Endothelial cell of hepatic sinusoid (primary cell): ENCODE results near the gene TXLNB.
"Not testable (repeated sequence)": the region's sequence is repeated elsewhere in the genome, so short reads cannot be mapped to it uniquely, and the experiment has no call there.

Experiments
- in situ Hi-C: cut with HindIII; loops from 2 replicates; pipeline ENCODE4 v1.10.0; 2017; ENCODE audit warnings: low sequenced_read_pairs

The TXLNB gene

GRCh38 chr6:139240161-139241010 is 51.4 kb downstream of the TXLNB start:
- in situ Hi-C loops: loop anchor here (5.0 kb wide), 1 partner anchor 72 kb away; no protein-coding TSS in a partner anchor

- in situ Hi-C loops: no loop called here
These were observed 52.7 kb downstream of the TXLNB start for GRCh38 chr6:139239064-139239463.

- in situ Hi-C loops: no loop called here
These were observed 55.7 kb downstream of the TXLNB start for GRCh38 chr6:139236105-139236504.

- in situ Hi-C loops: no loop called here
These were observed 56.1 kb downstream of the TXLNB start for GRCh38 chr6:139235661-139236060.

GRCh38 chr6:139234193-139234592 is 57.6 kb downstream of the TXLNB start:
- in situ Hi-C loops: not testable (repeated sequence)

GRCh38 chr6:139231206-139231605 is 60.6 kb downstream of the TXLNB start:
- in situ Hi-C loops: no loop called here

GRCh38 chr6:139230391-139230840 is 61.4 kb downstream of the TXLNB start:
- in situ Hi-C loops: no loop called here

GRCh38 chr6:139228387-139228786 is 63.4 kb downstream of the TXLNB start:
- in situ Hi-C loops: not testable (repeated sequence)

- in situ Hi-C loops: no loop called here
These were observed 72.1 kb downstream of the TXLNB start for GRCh38 chr6:139219746-139220145.

GRCh38 chr6:139219271-139219729 is 72.5 kb downstream of the TXLNB start:
- in situ Hi-C loops: no loop called here

GRCh38 chr6:139212460-139212859 is 79.3 kb downstream of the TXLNB start:
- in situ Hi-C loops: not testable (repeated sequence)

- in situ Hi-C loops: not testable (repeated sequence)
These were observed 81.0 kb downstream of the TXLNB start for GRCh38 chr6:139210766-139211165.

GRCh38 chr6:139205843-139206242 is 86.0 kb downstream of the TXLNB start:
- in situ Hi-C loops: no loop called here

GRCh38 chr6:139204978-139205377 is 86.8 kb downstream of the TXLNB start:
- in situ Hi-C loops: no loop called here

- in situ Hi-C loops: no loop called here
These were observed 90.4 kb downstream of the TXLNB start for GRCh38 chr6:139201378-139201777.

GRCh38 chr6:139198529-139199288 is 93.1 kb downstream of the TXLNB start:
- in situ Hi-C loops: no loop called here

- in situ Hi-C loops: no loop called here
These were observed 97.1 kb downstream of the TXLNB start for GRCh38 chr6:139194740-139195139.
